Stomach (tissue), 4 donors: ENCODE measurements around the gene SEMA3D.

Experiments
- POLR2AphosphoS5 ChIP-seq, 3 donors: sonication (generic); formaldehyde crosslinking; IDR thresholded peaks; one replicate each; pipeline ENCODE4 v1.6.1; 2016; ENCODE audit warnings: antibody characterized with exemption in 3 of 3
- TF ChIP-seq, protein P1 (sequence below), 7 experiments: fragments of 450-650 bp in 4 of 7; fragments of 200-600 bp in 3 of 7; sonication (generic) in 3 of 7; IDR thresholded peaks; one replicate each; pipeline ENCODE4 v1.5.1; 2016 to 2019; ENCODE audit warnings: antibody characterized with exemption in 7 of 7, control low read depth in 2 of 7, mild to moderate bottlenecking in 1 of 7

DNA sequence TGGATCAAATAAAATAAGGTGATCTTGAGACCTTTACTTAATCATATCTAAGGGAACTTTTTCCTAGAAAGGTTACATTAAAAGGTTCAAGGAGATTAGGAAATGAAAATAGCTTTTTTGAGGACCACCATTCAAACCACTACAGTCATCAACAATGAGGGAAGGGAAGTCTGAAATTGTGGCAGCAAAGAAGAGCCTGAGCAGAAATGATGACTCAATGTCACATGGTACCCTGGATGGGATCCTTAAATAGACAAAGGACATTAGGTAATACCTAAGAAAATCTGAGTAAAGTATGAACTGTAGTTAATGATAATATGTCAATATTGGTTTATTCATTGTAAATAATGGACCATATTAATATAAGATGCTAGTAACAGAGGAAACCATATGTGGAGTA is 236.0 kb downstream of the SEMA3D start:
- TF ChIP-seq, protein P1, sequence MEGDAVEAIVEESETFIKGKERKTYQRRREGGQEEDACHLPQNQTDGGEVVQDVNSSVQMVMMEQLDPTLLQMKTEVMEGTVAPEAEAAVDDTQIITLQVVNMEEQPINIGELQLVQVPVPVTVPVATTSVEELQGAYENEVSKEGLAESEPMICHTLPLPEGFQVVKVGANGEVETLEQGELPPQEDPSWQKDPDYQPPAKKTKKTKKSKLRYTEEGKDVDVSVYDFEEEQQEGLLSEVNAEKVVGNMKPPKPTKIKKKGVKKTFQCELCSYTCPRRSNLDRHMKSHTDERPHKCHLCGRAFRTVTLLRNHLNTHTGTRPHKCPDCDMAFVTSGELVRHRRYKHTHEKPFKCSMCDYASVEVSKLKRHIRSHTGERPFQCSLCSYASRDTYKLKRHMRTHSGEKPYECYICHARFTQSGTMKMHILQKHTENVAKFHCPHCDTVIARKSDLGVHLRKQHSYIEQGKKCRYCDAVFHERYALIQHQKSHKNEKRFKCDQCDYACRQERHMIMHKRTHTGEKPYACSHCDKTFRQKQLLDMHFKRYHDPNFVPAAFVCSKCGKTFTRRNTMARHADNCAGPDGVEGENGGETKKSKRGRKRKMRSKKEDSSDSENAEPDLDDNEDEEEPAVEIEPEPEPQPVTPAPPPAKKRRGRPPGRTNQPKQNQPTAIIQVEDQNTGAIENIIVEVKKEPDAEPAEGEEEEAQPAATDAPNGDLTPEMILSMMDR (IDR thresholded peaks at IDR 0.05) = no peak
- no peak for TF ChIP-seq POLR2AphosphoS5 (IDR thresholded peaks at IDR 0.05)
